ENCODE data around the gene NRXN3.
A peak's percentile ranks its signal among the peaks of the same experiment; 100 is the strongest.

The NRXN3 gene

GRCh38 chr14:79351011-79351410, 1180.8 kb downstream of the NRXN3 start:
- Histone ChIP-seq H3K9me3 (ENCODE audit: control insufficient read depth, insufficient read depth, low read depth, low read length) (no peaks in the 10 kb centered on the region), H3K4me1 (ENCODE audit: control insufficient read depth, insufficient read depth, low read length) (peaks cover 21% of the 10 kb centered on the region), H3K36me3 (ENCODE audit: control insufficient read depth in 2 of 2, insufficient read depth in 1 of 2, low read length in 2 of 2) (peaks cover 0 to 4% of the 10 kb centered on the region in 2 experiments; a peak in 1 of 3 replicates), H3K27ac (ENCODE audit: extremely low read depth, low read depth, low read length) (no peak overlapping the region), H3K4me3 (ENCODE audit: low read depth, low read length) (no peak overlapping the region)
- ChIA-PET POLR2A (no interaction called here), CTCF (interaction anchor here (0.6 to 0.8 kb wide), 2 partner anchors 23 to 305 kb away, joined by 3 read pairs; no protein-coding TSS in a partner anchor)
- TF ChIP-seq ZNF146 (tag by site-specific recombination; IDR thresholded peaks at IDR 0.05) = no peak
- TF ChIP-seq ZNF558 (tag by site-specific recombination; IDR thresholded peaks at IDR 0.05) = no peak
- TF ChIP-seq KLF16 (tag by site-specific recombination; IDR thresholded peaks at IDR 0.05) = no peak
- no peak for TF ChIP-seq ZNF239 (tag by site-specific recombination; IDR thresholded peaks at IDR 0.05)
- no peak for TF ChIP-seq ZFP37 (tag by site-specific recombination; IDR thresholded peaks at IDR 0.05)
- TF ChIP-seq WT1 (tag by site-specific recombination; IDR thresholded peaks at IDR 0.05) = no peak
- TF ChIP-seq MEIS1 (CRISPR knock-in tag; IDR thresholded peaks at IDR 0.05; ENCODE audit: borderline replicate concordance) = no peak
- TF ChIP-seq, protein P1, sequence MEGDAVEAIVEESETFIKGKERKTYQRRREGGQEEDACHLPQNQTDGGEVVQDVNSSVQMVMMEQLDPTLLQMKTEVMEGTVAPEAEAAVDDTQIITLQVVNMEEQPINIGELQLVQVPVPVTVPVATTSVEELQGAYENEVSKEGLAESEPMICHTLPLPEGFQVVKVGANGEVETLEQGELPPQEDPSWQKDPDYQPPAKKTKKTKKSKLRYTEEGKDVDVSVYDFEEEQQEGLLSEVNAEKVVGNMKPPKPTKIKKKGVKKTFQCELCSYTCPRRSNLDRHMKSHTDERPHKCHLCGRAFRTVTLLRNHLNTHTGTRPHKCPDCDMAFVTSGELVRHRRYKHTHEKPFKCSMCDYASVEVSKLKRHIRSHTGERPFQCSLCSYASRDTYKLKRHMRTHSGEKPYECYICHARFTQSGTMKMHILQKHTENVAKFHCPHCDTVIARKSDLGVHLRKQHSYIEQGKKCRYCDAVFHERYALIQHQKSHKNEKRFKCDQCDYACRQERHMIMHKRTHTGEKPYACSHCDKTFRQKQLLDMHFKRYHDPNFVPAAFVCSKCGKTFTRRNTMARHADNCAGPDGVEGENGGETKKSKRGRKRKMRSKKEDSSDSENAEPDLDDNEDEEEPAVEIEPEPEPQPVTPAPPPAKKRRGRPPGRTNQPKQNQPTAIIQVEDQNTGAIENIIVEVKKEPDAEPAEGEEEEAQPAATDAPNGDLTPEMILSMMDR (tag by site-specific recombination; IDR thresholded peaks at IDR 0.05) = no peak
- no peak for TF ChIP-seq ZBTB21 (tag by site-specific recombination; IDR thresholded peaks at IDR 0.05)
- TF ChIP-seq ZNF548 (tag by site-specific recombination; IDR thresholded peaks at IDR 0.05) = no peak
- no peak for TF ChIP-seq ZNF341 (tag by site-specific recombination; IDR thresholded peaks at IDR 0.05; ENCODE audit: low read depth)
- no peak for TF ChIP-seq ZNF561 (tag by site-specific recombination; IDR thresholded peaks at IDR 0.05; ENCODE audit: borderline replicate concordance)
- TF ChIP-seq, protein P2, sequence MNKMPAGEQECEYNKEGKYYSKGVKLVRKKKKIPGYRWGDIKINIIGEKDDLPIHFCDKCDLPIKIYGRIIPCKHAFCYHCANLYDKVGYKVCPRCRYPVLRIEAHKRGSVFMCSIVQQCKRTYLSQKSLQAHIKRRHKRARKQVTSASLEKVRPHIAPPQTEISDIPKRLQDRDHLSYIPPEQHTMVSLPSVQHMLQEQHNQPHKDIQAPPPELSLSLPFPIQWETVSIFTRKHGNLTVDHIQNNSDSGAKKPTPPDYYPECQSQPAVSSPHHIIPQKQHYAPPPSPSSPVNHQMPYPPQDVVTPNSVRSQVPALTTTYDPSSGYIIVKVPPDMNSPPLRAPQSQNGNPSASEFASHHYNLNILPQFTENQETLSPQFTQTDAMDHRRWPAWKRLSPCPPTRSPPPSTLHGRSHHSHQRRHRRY (tag by site-specific recombination; IDR thresholded peaks at IDR 0.05) = no peak
- no peak for TF ChIP-seq ZNF221 (tag by site-specific recombination; IDR thresholded peaks at IDR 0.05; ENCODE audit: borderline replicate concordance)
- no peak for TF ChIP-seq ZNF658 (tag by site-specific recombination; IDR thresholded peaks at IDR 0.05)
- TF ChIP-seq OVOL3 (tag by site-specific recombination; IDR thresholded peaks at IDR 0.05) = no peak
- TF ChIP-seq MZF1 (tag by site-specific recombination; IDR thresholded peaks at IDR 0.05; ENCODE audit: borderline replicate concordance) = no peak
- TF ChIP-seq YY2 (tag by site-specific recombination; IDR thresholded peaks at IDR 0.05) = no peak
- TF ChIP-seq ZNF211 (tag by site-specific recombination; IDR thresholded peaks at IDR 0.05; ENCODE audit: low read depth) = no peak

DNA sequence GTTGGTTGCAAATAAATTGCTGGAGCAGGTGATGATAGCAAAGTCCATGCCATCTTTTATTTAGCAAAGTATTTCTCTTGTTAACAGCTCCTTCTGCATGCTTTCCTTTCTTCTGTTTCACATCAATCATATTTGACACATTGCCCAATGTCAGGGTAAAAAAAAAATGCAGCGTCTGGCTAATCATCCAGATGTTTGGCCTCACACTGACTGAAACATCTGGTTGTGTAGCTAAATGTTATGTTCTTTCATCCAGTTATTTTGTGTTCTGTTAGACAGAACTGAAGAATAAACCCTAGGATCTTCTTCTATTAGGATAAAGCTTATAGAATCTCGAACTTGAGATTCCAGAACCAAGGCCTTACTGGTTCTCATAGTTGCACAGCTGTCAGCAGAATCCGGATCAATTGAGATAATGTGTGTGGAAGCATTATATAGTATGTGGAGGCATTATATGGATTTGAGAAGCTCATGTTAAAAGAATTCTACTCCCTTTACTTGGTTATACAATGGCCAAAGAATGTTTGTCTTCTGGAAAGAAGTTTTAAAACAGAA, 1182.0 kb downstream of the NRXN3 start:
- Histone ChIP-seq H3K27ac (ENCODE audit: extremely low read depth, low read depth, low read length) (no peak overlapping the region), H3K9me3 (ENCODE audit: control insufficient read depth, insufficient read depth, low read depth, low read length) (no peaks in the 10 kb centered on the region), H3K36me3 (ENCODE audit: control insufficient read depth in 2 of 2, insufficient read depth in 1 of 2, low read length in 2 of 2) (peaks cover 0 to 4% of the 10 kb centered on the region in 2 experiments; a peak in 1 of 3 replicates), H3K4me1 (ENCODE audit: control insufficient read depth, insufficient read depth, low read length) (peaks cover 21% of the 10 kb centered on the region), H3K4me3 (ENCODE audit: low read depth, low read length) (no peak overlapping the region)
- no peak for TF ChIP-seq MZF1 (tag by site-specific recombination; IDR thresholded peaks at IDR 0.05; ENCODE audit: borderline replicate concordance)
- 0 out of 2 replicates have a peak, but pooled peaks have one; percentile 32 for TF ChIP-seq ZNF600 (tag by site-specific recombination; IDR thresholded peaks at IDR 0.05)
- TF ChIP-seq, protein P3, sequence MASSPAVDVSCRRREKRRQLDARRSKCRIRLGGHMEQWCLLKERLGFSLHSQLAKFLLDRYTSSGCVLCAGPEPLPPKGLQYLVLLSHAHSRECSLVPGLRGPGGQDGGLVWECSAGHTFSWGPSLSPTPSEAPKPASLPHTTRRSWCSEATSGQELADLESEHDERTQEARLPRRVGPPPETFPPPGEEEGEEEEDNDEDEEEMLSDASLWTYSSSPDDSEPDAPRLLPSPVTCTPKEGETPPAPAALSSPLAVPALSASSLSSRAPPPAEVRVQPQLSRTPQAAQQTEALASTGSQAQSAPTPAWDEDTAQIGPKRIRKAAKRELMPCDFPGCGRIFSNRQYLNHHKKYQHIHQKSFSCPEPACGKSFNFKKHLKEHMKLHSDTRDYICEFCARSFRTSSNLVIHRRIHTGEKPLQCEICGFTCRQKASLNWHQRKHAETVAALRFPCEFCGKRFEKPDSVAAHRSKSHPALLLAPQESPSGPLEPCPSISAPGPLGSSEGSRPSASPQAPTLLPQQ (tag by site-specific recombination; IDR thresholded peaks at IDR 0.05) = no peak
- no peak for TF ChIP-seq ZBTB17 (tag by site-specific recombination; IDR thresholded peaks at IDR 0.05)
- CTCF ChIA-PET = interaction anchor here (0.6 to 0.8 kb wide), 2 partner anchors 9 to 11 kb away, joined by 3 read pairs; no protein-coding TSS in a partner anchor
- POLR2A ChIA-PET = no interaction called here
